Measurements from ENCODE around the gene KCTD11. TPM values are rescaled to one million over a fixed set of nuclear protein-coding genes. Genes with fewer than 3 reads are reported as not detected.

KCTD11 gene
- total and polyA plus RNA-seq, 2 of the 13 experiments (the other 11 are each of a cell fraction or from before 2014, with no cell fraction given) = 1.6 to 2.6 TPM

DNA sequence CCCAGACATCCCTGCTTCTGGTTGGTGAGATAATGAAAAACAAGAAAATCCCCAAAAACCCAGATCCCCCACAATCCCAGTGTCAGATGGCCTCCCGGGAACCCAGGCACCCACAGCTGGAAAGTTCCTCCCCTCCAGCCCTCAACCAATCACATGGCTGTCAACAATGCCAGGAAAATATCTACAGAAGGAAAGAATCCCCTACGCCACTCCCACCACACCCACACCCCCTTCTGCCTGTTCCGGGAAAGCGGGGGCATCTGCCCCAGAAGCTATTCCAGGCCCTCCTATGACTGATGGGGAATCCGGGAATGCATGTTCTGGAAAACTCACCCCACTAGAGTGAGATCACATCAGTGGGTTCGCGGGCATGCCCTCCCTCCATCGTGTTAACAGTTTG is 4.8 kb downstream of the KCTD11 start:
- intact Hi-C loops (cut with micrococcal nuclease; ENCODE audit: unreplicated experiment) = loop anchor here (5.0 to 10.0 kb wide), 4 partner anchors 46 to 208 kb away; partner anchors contain the start of genes POLR2A, SENP3, SLC35G6 and TMEM256
- H3K4me2 ChIP-seq (ENCODE audit: low read depth, low read length) = no peak overlapping the region
- ATAC-seq (no peak), DNase-seq (ENCODE audit: low spot score) (no peak), FAIRE-seq (no peak)
- TF ChIP-seq ZNF556 (CRISPR knock-in tag; IDR thresholded peaks at IDR 0.05; ENCODE audit: borderline replicate concordance) = no peak
- TF ChIP-seq ZNF598 (CRISPR knock-in tag; IDR thresholded peaks at IDR 0.05; ENCODE audit: borderline replicate concordance) = no peak
- no peak for TF ChIP-seq JARID2 (CRISPR knock-in tag; IDR thresholded peaks at IDR 0.05; ENCODE audit: insufficient replicate concordance)
- TF ChIP-seq, protein P1, sequence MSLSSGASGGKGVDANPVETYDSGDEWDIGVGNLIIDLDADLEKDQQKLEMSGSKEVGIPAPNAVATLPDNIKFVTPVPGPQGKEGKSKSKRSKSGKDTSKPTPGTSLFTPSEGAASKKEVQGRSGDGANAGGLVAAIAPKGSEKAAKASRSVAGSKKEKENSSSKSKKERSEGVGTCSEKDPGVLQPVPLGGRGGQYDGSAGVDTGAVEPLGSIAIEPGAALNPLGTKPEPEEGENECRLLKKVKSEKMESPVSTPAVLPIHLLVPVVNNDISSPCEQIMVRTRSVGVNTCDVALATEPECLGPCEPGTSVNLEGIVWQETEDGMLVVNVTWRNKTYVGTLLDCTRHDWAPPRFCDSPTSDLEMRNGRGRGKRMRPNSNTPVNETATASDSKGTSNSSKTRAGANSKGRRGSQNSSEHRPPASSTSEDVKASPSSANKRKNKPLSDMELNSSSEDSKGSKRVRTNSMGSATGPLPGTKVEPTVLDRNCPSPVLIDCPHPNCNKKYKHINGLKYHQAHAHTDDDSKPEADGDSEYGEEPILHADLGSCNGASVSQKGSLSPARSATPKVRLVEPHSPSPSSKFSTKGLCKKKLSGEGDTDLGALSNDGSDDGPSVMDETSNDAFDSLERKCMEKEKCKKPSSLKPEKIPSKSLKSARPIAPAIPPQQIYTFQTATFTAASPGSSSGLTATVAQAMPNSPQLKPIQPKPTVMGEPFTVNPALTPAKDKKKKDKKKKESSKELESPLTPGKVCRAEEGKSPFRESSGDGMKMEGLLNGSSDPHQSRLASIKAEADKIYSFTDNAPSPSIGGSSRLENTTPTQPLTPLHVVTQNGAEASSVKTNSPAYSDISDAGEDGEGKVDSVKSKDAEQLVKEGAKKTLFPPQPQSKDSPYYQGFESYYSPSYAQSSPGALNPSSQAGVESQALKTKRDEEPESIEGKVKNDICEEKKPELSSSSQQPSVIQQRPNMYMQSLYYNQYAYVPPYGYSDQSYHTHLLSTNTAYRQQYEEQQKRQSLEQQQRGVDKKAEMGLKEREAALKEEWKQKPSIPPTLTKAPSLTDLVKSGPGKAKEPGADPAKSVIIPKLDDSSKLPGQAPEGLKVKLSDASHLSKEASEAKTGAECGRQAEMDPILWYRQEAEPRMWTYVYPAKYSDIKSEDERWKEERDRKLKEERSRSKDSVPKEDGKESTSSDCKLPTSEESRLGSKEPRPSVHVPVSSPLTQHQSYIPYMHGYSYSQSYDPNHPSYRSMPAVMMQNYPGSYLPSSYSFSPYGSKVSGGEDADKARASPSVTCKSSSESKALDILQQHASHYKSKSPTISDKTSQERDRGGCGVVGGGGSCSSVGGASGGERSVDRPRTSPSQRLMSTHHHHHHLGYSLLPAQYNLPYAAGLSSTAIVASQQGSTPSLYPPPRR (CRISPR knock-in tag; IDR thresholded peaks at IDR 0.05; ENCODE audit: borderline replicate concordance) = no peak
- TF ChIP-seq RFXAP (CRISPR knock-in tag; IDR thresholded peaks at IDR 0.05; ENCODE audit: borderline replicate concordance) = no peak
- TF ChIP-seq, protein P2, sequence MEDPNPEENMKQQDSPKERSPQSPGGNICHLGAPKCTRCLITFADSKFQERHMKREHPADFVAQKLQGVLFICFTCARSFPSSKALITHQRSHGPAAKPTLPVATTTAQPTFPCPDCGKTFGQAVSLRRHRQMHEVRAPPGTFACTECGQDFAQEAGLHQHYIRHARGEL (CRISPR knock-in tag; IDR thresholded peaks at IDR 0.05) = no peak
- TF ChIP-seq, protein P3, sequence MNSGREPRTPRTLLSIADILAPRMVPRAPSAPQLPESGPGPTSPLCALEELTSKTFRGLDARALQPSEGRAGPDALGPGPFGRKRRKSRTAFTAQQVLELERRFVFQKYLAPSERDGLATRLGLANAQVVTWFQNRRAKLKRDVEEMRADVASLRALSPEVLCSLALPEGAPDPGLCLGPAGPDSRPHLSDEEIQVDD (CRISPR knock-in tag; IDR thresholded peaks at IDR 0.05; ENCODE audit: borderline replicate concordance) = no peak
- TF ChIP-seq ZNF468 (CRISPR knock-in tag; IDR thresholded peaks at IDR 0.05) = no peak
- TF ChIP-seq, protein P4, sequence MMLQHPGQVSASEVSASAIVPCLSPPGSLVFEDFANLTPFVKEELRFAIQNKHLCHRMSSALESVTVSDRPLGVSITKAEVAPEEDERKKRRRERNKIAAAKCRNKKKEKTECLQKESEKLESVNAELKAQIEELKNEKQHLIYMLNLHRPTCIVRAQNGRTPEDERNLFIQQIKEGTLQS (CRISPR knock-in tag; IDR thresholded peaks at IDR 0.05) = no peak
- TF ChIP-seq, protein P5, sequence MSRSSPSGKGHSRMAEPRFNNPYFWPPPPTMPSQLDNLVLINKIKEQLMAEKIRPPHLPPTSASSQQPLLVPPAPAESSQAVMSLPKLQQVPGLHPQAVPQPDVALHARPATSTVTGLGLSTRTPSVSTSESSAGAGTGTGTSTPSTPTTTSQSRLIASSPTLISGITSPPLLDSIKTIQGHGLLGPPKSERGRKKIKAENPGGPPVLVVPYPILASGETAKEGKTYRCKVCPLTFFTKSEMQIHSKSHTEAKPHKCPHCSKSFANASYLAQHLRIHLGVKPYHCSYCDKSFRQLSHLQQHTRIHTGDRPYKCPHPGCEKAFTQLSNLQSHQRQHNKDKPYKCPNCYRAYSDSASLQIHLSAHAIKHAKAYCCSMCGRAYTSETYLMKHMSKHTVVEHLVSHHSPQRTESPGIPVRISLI (CRISPR knock-in tag; IDR thresholded peaks at IDR 0.05; ENCODE audit: borderline replicate concordance) = no peak
- TF ChIP-seq SRF (IDR thresholded peaks at IDR 0.05; ENCODE audit: low read depth, low read length) = no peak
- no peaks in the 10 kb centered on the region for H4K20me1 ChIP-seq (ENCODE audit: insufficient read depth, low read length)
- H3K9ac ChIP-seq (ENCODE audit: insufficient read depth, low read depth, low read length) = no peak overlapping the region
- in situ Hi-C loops (cut with HindIII; ENCODE audit: extremely low pct_ligation_motif_present, low pct_unique_long_range_greater_than_20kb) = loop anchor here (5.0 kb wide), 1 partner anchor 81 kb away; the partner anchor contains the start of genes FGF11 and TMEM102
- H3K27me3 ChIP-seq (ENCODE audit: control insufficient read depth in 1 of 2, insufficient read depth in 2 of 2, low read length in 2 of 2) = peaks cover 0 to 11% of the 10 kb centered on the region in 2 experiments; a peak in 1 of 5 replicates
- BruUV-seq (replicated peaks) = no TSS peak
- H3K9me3 ChIP-seq (ENCODE audit: low read length) = no peaks in the 10 kb centered on the region
- H3K4me3 ChIP-seq (replicated peaks in 1 of 3; ENCODE audit: insufficient read depth in 1 of 3, low read depth in 2 of 3, low read length in 3 of 3) = no peak overlapping the region
- no peaks in the 10 kb centered on the region for H3K36me3 ChIP-seq (replicated peaks in 1 of 2; ENCODE audit: control insufficient read depth in 1 of 2, insufficient read depth in 2 of 2, low read length in 2 of 2)
- 39% methylated on average over 7 of the region's 8 CpGs for WGBS (ENCODE audit: low lambda C conversion rate)
- H3K4me1 ChIP-seq (ENCODE audit: insufficient read depth, low read length) = peaks cover 26% of the 10 kb centered on the region
- POLR2A ChIA-PET = interaction anchor here (0.9 to 1.6 kb wide), 2 partner anchors 122 to 201 kb away, joined by 3 to 4 read pairs; partner anchors contain the start of gene ZBTB4
- H3K27ac ChIP-seq (ENCODE audit: extremely low read length, insufficient read depth, low read length) = no peak overlapping the region
- H2AFZ ChIP-seq (ENCODE audit: low read length) = no peak overlapping the region
- CTCF ChIA-PET (ENCODE audit: low intra/inter-chr PET ratio, low total read pairs) = interaction anchor here (0.7 to 2.0 kb wide), 2 partner anchors 80 to 89 kb away, joined by 3 to 11 read pairs; partner anchors contain the start of gene CHRNB1
- no peaks in the 10 kb centered on the region for H3K79me2 ChIP-seq (ENCODE audit: insufficient read depth, low read length)
